ENCODE measurements around the gene ITPR2.

DNA sequence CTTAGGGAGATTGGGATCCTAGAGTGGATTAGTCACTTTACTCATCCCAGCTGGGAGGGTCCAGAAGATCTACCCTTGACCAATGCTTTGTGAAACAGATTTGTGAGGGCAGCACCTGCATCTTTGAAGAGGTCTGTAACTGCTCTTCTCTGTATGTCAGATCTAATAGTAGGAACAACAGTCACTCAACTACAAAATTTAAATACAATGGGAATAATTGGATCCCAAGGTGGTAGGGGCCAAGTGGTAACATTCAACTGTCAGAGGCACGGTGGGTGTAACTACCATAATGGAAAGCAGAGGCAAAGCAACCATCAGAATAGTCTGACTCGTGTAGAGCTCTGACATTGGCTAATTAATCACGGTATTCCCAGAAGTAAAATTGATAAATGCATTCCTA lies 55.8 kb downstream of the ITPR2 start:
- no peak for TF ChIP-seq CTCF (IDR thresholded peaks at IDR 0.05)
- TF ChIP-seq POLR2A (IDR thresholded peaks at IDR 0.05), result no peak

Measured in Peyer's patch (tissue), 4 donors.